GM18520 (cell line): ENCODE data around the gene CAPN7.
A peak's percentile ranks its signal among the peaks of the same experiment; 100 is the strongest.

Source experiments
- ATAC-seq: cut with Tn5 transposase; IDR thresholded peaks from one replicate; pipeline ENCODE4 v1.9.1; 2021; ENCODE audit not compliant: unreplicated experiment

CAPN7 gene

DNA sequence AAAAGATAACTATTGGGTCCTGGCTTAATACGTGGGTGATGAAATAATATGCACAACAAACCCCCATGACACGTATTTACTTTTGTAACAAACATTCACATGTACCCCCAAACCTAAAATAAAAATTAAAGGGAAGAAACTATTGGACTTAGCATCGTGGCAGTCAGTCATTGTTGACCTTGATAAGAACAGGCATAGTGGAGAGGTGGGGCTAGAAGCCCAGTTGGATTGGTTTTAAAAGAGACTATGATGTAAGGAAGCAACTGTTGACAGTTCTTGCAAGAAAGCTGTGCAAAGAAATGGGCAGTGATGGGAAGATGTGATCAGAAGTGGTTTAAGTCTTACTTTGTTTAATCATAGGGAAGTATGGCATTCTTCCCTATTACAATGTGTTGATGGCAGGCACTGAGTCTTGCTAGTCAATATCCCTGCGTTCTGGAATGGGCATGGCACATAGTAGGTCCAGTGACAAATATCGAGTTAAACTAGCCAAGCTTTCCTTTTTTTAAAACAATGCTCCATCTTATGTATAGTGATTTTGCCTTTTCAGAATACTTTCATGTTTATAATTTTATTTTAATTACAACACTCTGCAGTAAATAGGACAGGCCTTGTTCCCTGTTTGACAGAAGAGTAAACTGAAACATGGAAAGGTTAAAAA, 37.9 kb downstream of the CAPN7 start:
- ATAC-seq = no peak

DNA sequence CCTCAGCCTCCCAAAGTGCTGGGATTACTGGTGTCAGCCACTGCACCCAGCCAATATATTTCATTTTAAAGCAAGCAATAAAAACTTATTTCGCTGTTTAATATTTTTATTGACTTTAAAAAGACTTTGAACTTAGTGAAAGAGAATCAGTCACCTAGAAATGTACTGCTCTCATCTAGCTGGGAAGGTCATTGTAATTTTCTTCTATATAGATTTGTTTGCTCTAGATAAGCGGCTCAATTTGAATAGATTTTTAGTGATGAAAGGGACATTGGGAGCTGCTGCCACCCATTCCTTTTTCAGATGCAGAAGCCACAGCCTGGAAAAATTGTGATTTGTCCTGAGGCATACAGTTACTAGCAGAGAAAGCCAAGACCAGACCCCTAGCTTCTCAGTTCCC, 40.1 kb downstream of the CAPN7 start:
- no peak for ATAC-seq

DNA sequence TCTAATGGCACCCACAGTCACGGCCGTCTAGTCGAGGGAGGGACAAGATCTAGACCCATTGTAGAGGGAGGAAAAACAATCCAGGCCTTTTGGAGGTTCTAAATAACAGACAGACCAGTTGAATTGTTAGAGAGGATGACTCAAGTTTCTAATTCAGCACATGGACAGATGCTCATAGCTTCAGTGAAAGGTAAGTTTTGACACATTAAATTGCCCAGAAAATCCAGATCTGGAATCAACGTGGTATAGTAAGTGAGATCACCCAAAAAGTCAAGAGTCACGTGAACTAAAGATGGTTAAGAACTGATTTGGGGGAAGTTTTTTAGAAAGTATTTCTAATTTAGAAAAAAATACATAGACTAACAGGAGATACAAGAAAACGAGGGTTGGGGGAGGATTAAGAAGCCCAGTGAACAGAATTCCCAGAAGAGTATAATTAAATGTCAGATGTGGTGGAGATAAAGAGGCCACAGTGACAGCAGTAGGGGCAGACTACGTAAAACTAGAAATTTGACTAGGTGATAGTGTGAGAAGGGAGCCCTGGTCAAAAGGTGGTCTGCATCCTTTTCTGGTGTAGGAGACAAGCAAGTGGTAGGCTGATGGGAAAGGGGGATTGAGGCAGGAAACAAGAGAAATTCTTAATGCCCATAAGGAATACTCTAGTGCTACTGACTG, 47.1 kb downstream of the CAPN7 start:
- no peak for ATAC-seq

DNA sequence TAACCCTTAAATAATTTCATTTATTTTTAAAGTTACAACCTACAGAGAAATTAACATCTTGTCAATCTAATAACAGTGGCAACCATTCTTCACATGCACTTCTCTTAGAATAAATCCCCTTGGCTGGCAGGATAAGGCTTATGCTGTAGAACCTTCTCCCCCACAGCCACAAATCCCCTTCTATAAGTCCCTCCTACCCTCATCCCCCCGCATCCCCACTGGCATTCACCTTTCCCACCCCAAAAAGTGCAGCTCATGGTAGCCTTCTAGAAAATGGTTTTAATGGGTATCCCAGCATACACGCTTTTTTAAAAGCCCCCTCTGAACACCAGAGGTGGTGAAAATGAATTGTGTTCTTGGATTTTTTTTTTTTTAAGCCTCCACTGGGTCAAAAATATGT, 49.2 kb downstream of the CAPN7 start:
- no peak for ATAC-seq

DNA sequence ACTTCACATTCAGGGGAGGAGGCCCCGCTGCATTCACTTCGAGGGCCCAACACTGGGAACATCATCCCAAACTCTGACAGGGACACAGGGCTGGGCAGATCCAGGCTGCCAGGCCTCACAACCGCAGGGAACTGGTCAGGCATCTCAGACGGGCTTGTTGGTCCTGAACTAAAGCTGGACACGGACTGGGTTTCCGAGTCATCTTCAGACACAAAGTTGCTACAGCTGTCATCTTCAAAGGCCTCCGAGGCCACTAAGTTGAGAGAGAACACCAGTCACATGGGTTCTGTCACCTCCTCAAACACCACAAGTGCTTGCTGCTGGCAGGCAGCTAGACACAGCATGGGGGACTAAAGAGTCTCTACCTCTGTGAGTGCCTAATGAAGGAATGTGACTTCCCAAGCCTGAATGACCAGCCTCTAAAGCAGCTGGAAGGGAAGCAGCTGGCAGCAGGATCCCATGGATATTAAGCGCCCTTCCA, 50.9 kb downstream of the CAPN7 start:
- ATAC-seq = no peak

DNA sequence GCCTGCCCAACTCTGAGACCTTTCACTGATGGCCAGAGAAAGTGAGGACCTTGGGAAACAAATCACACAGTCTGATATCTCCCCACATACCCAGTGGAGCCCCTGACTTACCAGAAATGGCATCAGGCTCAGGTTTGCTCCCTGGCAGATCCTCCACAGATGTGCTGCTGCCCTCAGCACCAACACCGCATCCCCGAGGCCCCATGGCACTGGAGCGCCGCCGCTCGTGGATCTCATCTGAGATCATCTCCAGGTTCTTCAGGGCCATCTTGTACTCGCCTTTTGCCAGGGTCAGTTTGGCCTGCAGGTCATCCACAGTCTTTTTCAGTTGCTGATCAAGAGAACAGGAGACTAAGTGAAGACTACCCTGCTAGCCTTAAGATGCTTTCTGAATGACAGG, 52.7 kb downstream of the CAPN7 start:
- no peak for ATAC-seq

DNA sequence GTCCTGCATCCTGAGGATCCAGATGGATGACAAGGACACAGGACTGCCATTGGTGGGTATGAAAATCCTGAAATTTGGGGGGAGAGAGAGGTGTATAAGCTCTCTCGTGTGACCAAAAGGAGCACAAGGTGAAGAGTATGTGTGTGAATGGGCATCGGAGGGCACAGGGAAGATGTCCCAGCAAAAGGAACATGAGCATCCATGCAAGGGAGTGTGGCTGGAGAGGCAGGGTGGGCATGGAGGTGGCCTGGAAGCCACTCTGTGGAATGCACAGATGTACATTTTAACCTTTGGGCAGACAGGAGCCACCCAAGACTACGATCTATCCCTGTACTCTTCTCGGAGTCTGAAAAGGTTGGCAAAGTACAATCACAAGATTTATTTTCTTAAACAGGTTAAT, 54.5 kb downstream of the CAPN7 start:
- no peak for ATAC-seq

DNA sequence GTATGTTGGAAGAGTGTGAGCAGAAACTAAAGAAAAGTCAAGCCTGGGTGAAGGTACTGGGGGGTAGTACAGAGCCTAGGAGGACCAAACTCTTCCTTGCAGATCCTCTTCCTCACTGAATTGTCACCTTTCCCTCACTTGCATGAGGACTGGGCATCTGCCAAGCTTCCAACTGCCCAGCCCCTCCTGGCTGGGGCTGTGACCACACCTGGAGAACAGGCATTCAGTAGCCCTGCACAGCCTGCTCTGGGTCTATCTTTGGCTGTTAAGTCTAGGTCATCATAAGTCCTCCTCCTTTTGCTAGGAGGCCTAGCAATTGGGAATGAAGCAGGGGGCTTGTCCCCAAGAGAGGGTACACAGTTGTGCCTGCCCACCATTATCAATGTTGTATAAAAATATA, 55.2 kb downstream of the CAPN7 start:
- ATAC-seq = no peak

DNA sequence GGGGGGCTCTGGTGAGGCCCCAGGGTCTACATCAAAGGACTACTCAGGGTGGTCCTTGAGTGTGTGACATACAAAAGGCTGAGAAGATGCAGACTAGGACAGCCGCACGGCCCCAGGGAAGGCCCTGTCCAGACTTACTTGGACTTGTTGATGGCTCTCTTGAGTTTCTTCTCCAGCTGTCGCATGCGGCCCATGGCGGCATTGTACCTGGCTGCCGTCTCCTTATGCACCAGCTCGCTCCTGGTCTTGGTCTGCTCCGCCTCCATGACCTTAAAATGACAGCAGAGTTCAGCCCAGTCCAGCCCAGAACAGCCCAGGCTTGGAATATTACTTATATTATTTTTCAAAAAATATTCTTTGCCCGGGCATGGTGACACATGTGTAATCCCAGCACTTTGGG, 56.0 kb downstream of the CAPN7 start:
- no peak for ATAC-seq

DNA sequence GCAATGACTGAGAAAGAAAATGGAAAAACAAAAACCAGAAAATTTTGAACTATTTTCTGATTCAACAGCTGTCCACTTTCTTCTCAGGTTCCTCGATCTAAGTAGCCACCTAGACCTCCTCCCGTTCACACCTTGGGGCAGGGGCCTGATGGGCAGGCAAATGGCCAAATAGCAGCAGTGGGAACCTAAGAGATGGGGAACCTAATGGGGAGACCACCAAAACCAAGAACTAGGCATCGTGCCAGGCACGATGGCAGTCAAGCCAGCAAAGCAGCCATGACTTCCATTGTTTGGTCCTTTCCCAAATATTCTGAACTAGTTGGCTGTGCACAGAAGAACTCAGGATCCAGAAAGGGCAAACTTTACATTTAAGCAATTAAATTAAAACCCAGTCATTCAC, 57.1 kb downstream of the CAPN7 start:
- ATAC-seq = no peak

DNA sequence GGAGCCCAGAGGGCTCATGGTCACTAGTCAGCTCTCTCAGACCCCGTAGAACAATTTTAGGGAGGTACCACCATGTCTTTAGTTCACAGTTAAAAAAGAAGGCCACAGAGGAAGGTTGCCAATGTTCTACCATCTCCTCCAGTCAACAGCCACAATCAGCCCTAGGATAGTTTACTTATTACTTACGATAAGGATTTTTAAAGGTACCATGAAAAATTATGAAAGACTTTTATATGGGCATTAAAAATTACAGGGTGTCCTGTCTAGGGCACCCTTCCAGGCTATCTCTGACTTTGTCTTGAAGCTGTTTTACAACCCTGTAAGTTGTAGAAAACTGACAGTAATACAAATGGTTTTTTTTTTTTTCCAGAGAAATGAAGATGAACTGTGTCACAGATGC, 57.9 kb downstream of the CAPN7 start:
- ATAC-seq = no peak

DNA sequence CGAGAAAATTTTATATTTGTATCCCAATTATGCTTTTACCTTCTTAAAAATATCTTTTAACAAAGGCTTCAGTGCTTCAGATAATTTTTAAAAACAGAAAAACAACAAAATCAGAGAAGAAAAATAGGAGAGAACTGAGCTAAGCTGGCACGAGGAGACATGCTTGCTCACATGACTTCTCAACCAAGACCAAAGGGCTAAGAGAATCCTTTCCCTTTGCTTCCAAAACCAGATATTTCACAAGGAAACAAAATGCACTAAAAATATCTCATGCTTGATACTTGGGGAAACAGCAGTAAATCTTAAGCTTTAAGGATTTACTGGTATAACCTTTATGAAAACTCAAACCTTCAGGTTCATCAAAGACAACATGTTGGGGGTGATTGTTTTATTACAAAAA, 58.4 kb downstream of the CAPN7 start:
- no peak for ATAC-seq

DNA sequence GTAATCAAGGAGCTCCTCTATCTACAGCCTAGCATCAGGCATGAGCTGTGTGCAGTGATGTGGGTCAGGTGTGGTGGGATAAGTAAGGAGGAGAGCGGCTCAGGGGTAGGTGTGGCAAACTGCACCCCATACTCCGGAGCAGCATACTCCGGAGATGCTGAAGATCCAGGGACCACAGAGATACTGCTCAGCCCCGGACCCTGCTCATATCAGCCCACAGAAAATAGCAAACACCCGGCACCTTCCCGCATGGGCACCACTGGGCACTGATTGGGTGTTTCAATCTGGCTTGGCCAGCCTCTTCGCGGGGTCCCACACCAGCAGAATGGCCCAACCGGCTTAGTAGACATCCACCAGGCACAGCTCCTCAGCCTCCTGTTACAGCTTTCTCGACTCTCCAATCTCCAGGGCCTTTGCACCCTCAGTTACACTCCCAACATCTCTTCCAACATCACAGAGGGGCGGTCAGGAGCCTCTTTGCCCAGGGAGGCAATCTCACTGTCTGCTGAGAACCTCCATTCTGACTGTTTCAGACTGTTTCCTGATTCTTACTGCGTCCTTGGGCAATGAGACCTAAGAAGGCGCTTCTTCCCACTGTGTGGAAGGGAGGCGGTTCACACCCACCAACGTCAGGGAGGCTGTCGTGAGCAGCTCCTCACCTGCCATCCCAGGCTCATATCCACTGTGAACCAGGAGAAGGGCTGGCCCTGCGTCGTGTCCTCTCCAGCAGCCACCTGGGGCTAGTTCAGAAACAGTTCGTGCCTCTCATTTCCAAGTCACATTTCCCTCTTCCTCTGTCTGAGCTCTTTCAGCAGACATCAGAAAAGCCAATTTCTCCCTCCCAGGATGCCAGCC, 59.8 kb downstream of the CAPN7 start:
- no peak for ATAC-seq

DNA sequence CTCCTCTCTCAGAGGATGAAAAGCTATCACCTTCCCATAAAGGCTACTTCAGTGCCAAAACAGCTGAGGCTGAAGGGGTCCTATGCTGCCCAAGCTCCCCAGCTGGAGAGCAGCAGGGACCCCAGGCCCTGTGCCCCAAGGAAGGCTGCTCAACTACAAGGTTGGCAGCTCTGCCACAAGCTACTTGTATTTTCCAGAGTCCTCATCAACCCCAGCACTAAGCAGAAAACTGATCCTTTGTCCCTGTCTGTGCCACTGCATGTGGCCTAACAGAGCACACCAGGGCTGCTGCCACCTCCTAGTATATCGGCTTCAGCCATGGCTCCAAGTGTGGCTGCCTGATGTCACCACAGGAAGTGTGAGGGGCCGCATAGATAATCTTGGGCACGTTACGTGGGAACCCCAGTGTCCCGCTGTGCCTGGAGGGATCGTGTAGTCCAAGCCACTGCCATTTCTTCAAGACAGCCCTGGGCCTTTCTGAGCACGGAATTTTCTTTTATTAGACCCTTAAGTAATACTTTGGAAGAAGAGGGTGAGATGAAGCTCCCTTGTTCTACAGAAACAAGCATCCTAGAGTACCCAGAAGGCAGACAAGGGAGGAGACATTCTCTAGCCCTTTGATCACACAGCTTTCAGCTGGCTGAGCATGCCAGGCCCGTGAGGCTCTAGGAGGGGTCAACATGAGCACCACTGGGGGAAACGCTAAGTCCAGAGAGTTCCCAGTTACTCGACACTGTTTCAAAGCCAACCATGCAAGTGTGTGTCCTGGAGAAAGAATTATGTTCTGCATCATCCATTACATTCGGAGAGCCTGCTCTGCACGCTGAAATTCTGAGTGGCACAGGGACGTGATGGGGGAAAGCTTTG, 60.7 kb downstream of the CAPN7 start:
- ATAC-seq = no peak

DNA sequence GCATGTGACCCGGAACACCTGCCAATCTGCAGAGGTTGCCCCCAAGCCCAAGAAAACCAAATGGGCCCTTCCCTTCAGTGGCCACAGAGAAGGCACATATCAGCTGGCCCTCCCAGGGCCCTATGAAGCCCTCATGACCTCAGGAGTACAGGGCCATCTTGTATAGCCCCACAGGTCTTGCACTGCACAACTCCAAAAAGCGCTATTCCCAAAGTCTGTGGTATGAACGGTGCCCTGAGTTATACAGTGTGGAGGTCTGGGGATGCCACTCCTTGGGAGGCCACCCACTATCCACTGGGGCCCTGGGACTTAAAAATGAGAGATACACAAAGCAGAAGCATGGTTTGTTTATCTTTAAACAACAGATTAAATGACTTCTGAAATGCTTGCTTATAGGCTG, 61.5 kb downstream of the CAPN7 start:
- ATAC-seq = no peak

DNA sequence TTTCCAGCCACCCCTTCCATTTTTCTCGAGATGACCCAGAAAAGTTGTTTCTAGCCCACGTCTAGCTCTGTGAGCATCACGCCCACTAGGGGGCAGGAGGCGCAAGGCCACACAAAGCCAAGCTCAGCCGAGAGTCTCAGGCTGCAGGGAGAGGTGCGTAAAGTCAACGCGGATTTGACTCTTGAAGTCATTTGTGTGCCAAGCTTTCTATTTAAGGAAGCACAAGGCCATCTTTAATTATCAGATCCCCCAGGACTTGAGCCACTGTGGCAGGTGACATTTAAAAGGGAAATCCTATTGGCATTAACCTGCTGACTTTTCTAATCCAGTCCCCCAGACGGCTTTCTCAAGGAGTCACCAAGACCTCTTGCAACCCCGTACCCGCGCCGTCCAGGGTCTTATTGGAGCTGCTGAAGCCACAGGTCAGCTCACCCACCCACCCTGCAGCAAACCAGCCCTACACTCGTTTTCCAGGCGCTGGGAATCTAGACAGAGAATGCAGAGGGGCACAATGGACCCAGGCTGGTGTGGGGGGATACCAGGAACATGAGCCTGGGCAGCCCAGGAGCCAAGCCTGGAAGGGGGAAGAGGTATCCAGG, 62.1 kb downstream of the CAPN7 start:
- ATAC-seq = peak; percentile 35

DNA sequence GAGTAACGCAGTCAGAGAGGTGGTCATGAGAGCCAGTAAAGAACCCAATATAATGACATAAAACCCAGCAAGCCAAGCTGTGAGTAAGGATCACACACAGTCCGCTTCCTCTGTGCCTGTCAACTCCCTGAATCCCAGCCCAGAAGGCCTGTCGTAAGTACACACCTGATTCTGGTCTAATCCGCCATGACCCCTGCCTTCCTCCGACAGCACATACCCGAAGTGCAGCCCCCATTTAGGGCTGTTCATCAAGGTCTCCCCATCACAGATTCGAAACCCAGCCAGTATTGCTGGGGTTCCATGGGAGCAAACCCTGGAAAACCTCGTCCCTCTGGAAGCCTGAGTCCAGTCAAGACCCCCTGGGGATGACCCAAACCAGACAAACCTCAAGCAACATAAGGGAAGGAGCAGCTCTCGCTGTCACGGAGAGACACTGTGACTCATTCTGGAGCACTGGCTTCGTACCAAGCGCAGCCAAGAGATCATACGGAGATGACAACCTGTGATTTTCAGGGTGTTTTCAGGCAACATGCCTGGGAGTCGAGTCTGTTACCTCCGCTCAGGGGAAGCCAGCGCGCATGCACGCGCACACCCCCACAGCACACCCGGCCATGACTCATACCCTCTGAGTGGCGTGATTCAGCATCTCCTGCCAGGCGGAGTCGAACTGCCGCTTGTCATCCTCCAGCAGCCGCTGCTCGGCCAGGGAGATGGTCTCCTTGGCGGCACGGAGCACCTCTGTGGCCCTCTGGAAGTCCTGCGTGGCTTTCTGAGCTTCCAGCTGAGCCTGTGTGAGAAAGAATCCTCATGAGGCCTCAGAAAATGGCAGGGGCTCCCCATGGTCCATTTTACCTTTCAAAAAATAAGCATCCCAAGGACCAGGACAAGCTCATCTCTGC, 63.3 kb downstream of the CAPN7 start:
- ATAC-seq = peak; percentile 61

DNA sequence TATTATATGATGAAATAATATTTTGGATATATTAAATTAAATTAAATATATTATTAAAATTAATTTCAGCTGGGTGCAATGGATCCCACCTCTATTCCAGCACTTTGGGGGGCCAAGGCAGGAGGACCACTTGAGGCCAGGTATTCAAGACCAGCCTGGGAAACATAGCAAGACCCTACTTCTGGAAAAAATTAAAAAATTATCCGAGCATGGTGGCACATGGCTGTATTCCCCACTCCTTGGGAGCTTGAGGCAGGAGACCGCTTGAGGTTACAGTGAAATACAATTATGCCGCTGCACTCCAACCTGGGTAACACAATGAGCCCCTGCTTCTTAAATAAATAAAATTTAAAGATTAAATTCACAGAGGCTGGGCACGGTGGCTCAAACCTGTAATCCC, 65.0 kb downstream of the CAPN7 start:
- ATAC-seq = no peak

DNA sequence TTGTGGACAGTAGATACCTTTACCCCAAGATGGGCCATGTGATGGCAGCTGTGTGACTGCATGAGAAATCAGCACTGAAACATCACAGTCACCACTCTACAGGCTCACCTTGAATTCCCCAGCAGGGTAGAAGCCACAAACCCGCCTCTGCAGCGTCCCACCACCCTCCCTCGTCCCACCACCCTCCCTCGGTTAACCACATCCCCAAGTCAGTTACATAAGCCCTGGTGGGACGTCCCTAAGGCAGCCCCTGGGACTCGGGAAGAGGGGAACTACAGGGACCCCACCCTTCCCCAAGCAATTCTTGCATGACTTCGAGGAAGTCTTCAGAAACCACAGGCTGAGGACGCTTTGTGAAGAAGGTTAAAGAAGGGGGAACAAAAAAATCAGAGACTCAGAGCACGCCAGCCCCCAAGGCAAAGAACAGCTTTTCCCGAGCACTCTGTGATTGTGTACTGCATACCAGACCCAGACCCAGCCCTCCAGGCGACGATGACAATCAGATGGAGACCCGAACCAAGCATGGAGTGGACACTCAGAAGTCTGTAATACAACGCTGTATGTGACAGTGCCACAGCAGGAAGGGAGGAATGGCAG, 65.8 kb downstream of the CAPN7 start:
- peak; percentile 43 for ATAC-seq
